Measurements from ENCODE around the gene LILRB3.
"Not testable (repeated sequence)": the region's sequence is repeated elsewhere in the genome, so short reads cannot be mapped to it uniquely, and the experiment has no call there.

DNA sequence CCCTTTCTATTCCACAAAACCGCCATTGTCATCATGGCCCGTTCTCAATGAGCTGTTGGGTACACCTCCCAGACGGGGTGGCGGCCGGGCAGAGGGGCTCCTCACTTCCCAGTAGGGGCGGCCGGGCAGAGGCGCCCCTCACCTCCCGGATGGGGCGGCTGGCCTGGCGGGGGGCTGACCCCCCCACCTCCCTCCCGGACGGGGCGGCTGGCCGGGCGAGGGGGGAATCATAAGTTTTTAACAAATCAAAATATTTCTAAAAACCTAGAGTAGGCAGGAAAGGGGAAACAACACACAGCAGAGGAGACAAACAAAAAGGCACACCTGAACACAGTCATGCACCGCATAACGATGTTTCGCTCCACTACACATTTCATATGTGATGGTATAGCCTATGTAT is 8.1 kb downstream of the LILRB3 start:
- TF ChIP-seq POLR2A, CTCF (IDR thresholded peaks at IDR 0.05): not testable (repeated sequence)

All from uterus (tissue), 2 donors.